ENCODE measurements around the gene CPM. TPM values are rescaled to one million over a fixed set of nuclear protein-coding genes. Genes with fewer than 3 reads are reported as not detected.

CPM gene
- polyA plus RNA-seq, 1 donor (not counting 4 experiments of a cell fraction or from before 2014, with no cell fraction given), result 2.5 TPM

DNA sequence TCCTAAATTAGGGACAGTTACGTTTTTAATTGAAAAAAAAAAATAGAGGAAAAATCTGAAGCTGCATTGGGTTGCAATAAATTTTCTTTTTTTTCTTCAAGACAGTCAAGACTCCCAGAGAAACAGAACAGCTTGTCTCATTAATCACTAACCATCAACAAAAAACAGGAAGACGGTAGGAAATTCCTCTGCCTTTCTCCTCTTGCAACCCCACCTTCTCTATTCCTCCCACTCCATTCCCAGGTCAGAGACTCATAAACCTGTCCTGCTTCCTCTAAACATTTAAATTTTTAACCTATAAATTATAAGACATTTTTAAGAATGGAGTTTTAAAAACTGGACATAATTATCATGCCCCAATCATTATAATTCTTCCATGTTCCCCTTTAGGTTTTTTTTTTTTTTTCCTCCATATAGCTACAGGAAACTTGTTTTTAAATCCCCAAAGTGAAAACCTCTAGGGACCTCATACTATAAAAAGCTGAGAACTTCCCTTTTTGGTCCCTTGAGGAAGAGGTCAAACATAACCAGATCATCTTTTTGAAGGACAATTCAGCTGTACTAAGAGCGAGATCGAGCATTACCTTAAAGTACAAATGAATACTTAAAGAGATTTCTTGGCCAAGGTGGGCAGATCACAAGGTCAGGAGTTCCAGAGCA is 36.0 kb downstream of the CPM start:
- FAIRE-seq (no peak), DNase-seq (ENCODE audit: low read depth, low spot score) (no peak)
- H3K27ac ChIP-seq (ENCODE audit: control insufficient read depth, insufficient read depth, low read length), result no peak overlapping the region
- H3K4me2 ChIP-seq (ENCODE audit: control insufficient read depth, extremely low read depth, insufficient read depth, low read depth, low read length), result no peak overlapping the region
- H3K9me1 ChIP-seq (ENCODE audit: control insufficient read depth, extremely low read depth, insufficient read depth, low read length), result no peaks in the 10 kb centered on the region
- H3K36me3 ChIP-seq (ENCODE audit: control insufficient read depth in 2 of 2, extremely low read depth in 1 of 2, insufficient read depth in 2 of 2, low read length in 2 of 2), result no peaks in the 10 kb centered on the region
- dilution Hi-C loops (cut with MboI; ENCODE audit: extremely low pct_ligation_motif_present, low sequenced_read_pairs), result no loop called here
- H3K4me3 ChIP-seq (ENCODE audit: control insufficient read depth in 2 of 3, extremely low read depth in 1 of 3, insufficient read depth in 2 of 3, low read depth in 1 of 3, low read length in 3 of 3), result no peak overlapping the region
- H3K79me2 ChIP-seq (ENCODE audit: control insufficient read depth, insufficient read depth, low read length), result no peaks in the 10 kb centered on the region
- H3K9me3 ChIP-seq (ENCODE audit: control insufficient read depth, low read depth, low read length), result no peaks in the 10 kb centered on the region
- no peak overlapping the region for H2AFZ ChIP-seq (ENCODE audit: control insufficient read depth, low read length)
- H4K20me1 ChIP-seq (ENCODE audit: control insufficient read depth, extremely low read depth, insufficient read depth, low read length), result no peaks in the 10 kb centered on the region
- no peaks in the 10 kb centered on the region for H3K27me3 ChIP-seq (ENCODE audit: control insufficient read depth, extremely low read depth, insufficient read depth, low read length)
- peaks cover 3% of the 10 kb centered on the region for H3K4me1 ChIP-seq (ENCODE audit: control insufficient read depth, extremely low read depth, insufficient read depth, low read length)
- TF ChIP-seq CTCF (optimal IDR thresholded peaks at IDR 0.05 in 1 of 3, IDR thresholded peaks at IDR 0.05 in 1 of 3, conservative IDR thresholded peaks at IDR 0.05 in 1 of 3; ENCODE audit: extremely low read depth in 1 of 3, insufficient read depth in 2 of 3, low read length in 3 of 3), result no peak
- no peak for TF ChIP-seq EZH2 (IDR thresholded peaks at IDR 0.05; ENCODE audit: low read length)
- no peak overlapping the region for H3K9ac ChIP-seq (ENCODE audit: control insufficient read depth, extremely low read depth, insufficient read depth, low read length)

- H3K9me3 ChIP-seq (ENCODE audit: control insufficient read depth, low read depth, low read length), result no peaks in the 10 kb centered on the region
- no peak overlapping the region for H3K4me2 ChIP-seq (ENCODE audit: control insufficient read depth, extremely low read depth, insufficient read depth, low read depth, low read length)
- H2AFZ ChIP-seq (ENCODE audit: control insufficient read depth, low read length), result no peak overlapping the region
- H3K27me3 ChIP-seq (ENCODE audit: control insufficient read depth, extremely low read depth, insufficient read depth, low read length), result no peaks in the 10 kb centered on the region
- no peaks in the 10 kb centered on the region for H4K20me1 ChIP-seq (ENCODE audit: control insufficient read depth, extremely low read depth, insufficient read depth, low read length)
- dilution Hi-C loops (cut with MboI; ENCODE audit: extremely low pct_ligation_motif_present, low sequenced_read_pairs), result no loop called here
- no peak overlapping the region for H3K27ac ChIP-seq (ENCODE audit: control insufficient read depth, insufficient read depth, low read length)
- no peak overlapping the region for H3K9ac ChIP-seq (ENCODE audit: control insufficient read depth, extremely low read depth, insufficient read depth, low read length)
- H3K36me3 ChIP-seq (ENCODE audit: control insufficient read depth in 2 of 2, extremely low read depth in 1 of 2, insufficient read depth in 2 of 2, low read length in 2 of 2), result no peaks in the 10 kb centered on the region
- TF ChIP-seq CTCF (optimal IDR thresholded peaks at IDR 0.05 in 1 of 3, IDR thresholded peaks at IDR 0.05 in 1 of 3, conservative IDR thresholded peaks at IDR 0.05 in 1 of 3; ENCODE audit: extremely low read depth in 1 of 3, insufficient read depth in 2 of 3, low read length in 3 of 3), result no peak
- TF ChIP-seq EZH2 (IDR thresholded peaks at IDR 0.05; ENCODE audit: low read length), result no peak
- H3K9me1 ChIP-seq (ENCODE audit: control insufficient read depth, extremely low read depth, insufficient read depth, low read length), result no peaks in the 10 kb centered on the region
- H3K4me1 ChIP-seq (ENCODE audit: control insufficient read depth, extremely low read depth, insufficient read depth, low read length), result peaks cover 2% of the 10 kb centered on the region
- no peaks in the 10 kb centered on the region for H3K79me2 ChIP-seq (ENCODE audit: control insufficient read depth, insufficient read depth, low read length)
- DNase-seq (ENCODE audit: low read depth, low spot score) (no peak), FAIRE-seq (no peak)
- H3K4me3 ChIP-seq (ENCODE audit: control insufficient read depth in 2 of 3, extremely low read depth in 1 of 3, insufficient read depth in 2 of 3, low read depth in 1 of 3, low read length in 3 of 3), result no peak overlapping the region
Observed at GRCh38 chr12:68894276-68894855, 38.6 kb downstream of the CPM start.

All from keratinocyte (primary cell).